Measurements from ENCODE around the gene NUAK1. TPM values are rescaled to one million over a fixed set of nuclear protein-coding genes. Genes with fewer than 3 reads are reported as not detected.

NUAK1 gene
- total and polyA plus RNA-seq, 9 donors = 5.8 to 14.0 (median 9.1) TPM

DNA sequence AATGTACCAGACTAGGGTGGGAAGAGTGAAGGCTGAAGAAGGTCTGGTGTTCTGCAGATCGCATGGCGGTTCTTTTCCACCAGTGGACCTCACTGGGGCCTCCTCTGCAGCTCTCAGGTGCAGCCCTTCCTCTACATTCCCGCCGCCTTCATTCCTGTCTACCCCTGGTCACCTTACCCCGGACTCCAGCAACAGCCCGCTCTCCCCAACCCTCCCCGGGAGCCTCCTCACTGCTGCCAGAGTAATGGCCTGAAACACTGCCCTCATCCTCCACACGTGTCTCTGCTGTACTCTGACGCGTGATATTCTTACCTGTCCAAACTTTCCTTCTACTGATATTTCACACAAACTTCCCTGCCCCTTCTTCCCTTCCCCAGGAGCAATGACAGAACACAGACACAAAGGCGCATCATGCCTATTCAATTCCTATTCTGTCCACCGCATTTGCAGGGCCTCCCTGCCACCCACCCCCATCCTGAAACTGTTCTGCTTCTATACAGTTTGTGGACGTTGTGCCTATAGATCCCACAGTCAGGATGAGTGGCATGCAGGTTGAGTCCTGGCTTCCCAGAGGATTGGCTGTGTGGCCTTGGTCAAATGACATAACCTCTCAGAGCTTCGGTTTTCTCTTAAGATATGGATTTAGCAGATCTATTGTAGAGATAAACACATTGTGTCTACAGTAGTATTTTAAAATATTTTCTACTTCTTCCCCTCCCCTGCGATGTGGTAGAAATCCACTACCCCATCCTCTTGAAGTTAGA, 1.7 kb upstream of the NUAK1 start:
- Histone ChIP-seq H3K36me3 (ENCODE audit: control insufficient read depth, insufficient read depth, low read length) (no peaks in the 10 kb centered on the region), H3K27me3 (ENCODE audit: control insufficient read depth, insufficient read depth, low read length) (peaks cover 16% of the 10 kb centered on the region), H3K4me3 (ENCODE audit: low read length) (peak overlapping the region; percentile 59), H3K9me3 (replicated peaks; ENCODE audit: control insufficient read depth, low read depth, low read length) (no peaks in the 10 kb centered on the region), H3K27ac (ENCODE audit: low read length) (peak overlapping the region; percentile 91), H3K4me1 (ENCODE audit: control insufficient read depth, insufficient read depth, low read length) (peaks cover 37% of the 10 kb centered on the region)
- WGBS (ENCODE audit: insufficient coverage) = 35% methylated on average over 12 of the region's 15 CpGs
- no peak for DNase-seq

DNA sequence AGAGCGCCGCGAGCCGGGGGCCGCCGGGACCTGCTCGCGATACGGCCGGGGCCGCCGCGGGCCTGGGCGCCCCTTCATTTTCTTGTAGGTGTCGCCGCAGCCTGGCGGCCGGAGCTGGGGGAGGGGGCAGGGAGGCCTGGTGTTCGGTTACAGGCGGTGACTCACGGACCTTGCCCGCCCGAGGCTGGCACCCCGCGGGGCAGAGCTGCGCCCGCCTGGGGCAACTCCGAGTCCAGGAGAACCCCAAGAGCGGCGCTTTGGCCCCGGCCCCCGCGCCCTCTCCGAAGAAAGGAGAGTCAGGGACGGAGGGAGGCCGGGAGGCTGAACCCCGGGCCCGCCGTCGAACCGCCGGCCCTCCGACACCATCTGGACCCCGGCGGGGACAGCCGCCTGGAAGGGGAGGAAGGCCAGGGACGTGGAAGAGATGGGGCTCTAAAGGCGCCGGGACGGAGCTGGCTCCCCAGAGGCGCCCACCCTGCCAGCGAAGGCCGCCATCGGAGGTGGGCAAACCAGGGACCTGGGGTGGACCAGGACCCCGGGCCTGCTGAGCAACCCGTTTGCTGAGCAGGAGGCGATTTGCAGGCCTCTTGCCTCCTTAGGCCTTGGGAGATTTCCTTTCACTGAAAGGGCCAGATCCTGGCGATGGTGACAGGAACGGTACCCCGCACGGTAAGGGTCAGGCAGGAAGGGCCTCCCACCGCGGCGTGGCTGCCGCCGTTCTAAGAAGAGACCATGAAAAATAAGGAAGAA, 843 bp upstream of the NUAK1 start:
- Histone ChIP-seq H3K27ac (ENCODE audit: low read length) (peak overlapping the region; percentile 91), H3K9me3 (replicated peaks; ENCODE audit: control insufficient read depth, low read depth, low read length) (no peaks in the 10 kb centered on the region), H3K4me3 (ENCODE audit: low read length) (peak overlapping the region; percentile 59), H3K4me1 (ENCODE audit: control insufficient read depth, insufficient read depth, low read length) (peaks cover 40% of the 10 kb centered on the region), H3K36me3 (ENCODE audit: control insufficient read depth, insufficient read depth, low read length) (no peaks in the 10 kb centered on the region), H3K27me3 (ENCODE audit: control insufficient read depth, insufficient read depth, low read length) (peaks cover 16% of the 10 kb centered on the region)
- DNase-seq = peak; percentile 83
- WGBS (ENCODE audit: insufficient coverage) = 1% methylated on average over 64 of the region's 66 CpGs

DNA sequence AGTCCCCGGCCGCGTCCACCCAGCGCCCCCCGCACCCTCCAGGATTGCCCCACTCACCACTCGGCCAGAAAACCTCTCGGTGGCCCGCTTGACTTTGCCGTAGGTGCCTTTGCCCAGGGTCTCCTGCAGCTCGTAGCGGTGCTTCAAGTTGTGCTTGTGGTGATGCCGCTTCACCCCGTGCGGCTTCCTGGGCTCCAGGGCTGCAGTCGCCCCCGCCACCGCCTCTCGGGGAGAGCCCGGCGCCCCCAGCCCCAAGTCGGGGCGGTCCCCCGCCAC, 459 bp downstream of the NUAK1 start:
- DNase-seq = no peak
- Histone ChIP-seq H3K4me3 (ENCODE audit: low read length) (peak overlapping the region; percentile 59), H3K27me3 (ENCODE audit: control insufficient read depth, insufficient read depth, low read length) (peaks cover 16% of the 10 kb centered on the region), H3K4me1 (ENCODE audit: control insufficient read depth, insufficient read depth, low read length) (peaks cover 44% of the 10 kb centered on the region), H3K36me3 (ENCODE audit: control insufficient read depth, insufficient read depth, low read length) (no peaks in the 10 kb centered on the region), H3K9me3 (replicated peaks; ENCODE audit: control insufficient read depth, low read depth, low read length) (no peaks in the 10 kb centered on the region), H3K27ac (ENCODE audit: low read length) (peak overlapping the region; percentile 57)
- under 1% methylated on average over 18 of the region's 23 CpGs for WGBS (ENCODE audit: insufficient coverage)

DNA sequence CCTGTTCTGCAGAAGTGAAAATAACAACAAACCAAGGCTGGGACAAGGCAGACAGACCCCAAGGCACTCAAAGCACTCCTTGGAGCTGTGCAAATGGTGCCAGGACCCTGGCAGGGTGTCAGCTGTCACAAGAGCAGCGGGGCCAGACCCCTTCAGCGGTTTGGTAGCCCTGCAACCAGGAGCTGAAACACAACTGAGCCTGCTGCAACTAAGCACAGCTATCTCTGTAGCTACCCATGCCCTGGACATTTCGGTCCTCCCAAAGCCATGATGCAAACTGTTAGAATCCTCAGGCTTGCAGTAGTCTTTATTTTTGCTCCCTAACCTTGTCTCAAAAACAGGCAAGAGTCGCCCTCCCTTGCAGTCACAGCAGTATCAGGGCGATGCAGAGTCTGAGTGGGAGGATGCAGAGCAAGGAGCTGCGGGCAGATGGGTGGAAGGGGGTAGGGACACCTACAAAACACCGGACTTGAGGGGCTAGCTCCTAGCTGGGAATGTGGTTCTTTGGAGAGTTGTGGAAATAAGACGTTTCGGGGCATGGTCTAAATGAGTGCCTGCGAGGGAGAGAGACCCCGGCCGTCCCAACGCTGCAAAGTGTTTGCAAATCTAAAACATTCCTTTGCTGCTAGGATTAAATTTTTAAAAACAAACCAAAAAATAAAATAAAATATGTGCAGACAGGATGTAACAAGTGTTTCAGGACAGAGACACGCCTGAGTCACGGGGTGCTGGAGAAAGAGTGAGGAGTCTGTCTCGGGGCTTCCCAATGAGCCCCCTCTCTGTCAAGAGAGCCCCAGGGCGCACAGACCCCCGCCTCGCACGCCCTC, 1.0 kb downstream of the NUAK1 start:
- Histone ChIP-seq H3K9me3 (replicated peaks; ENCODE audit: control insufficient read depth, low read depth, low read length) (no peaks in the 10 kb centered on the region), H3K36me3 (ENCODE audit: control insufficient read depth, insufficient read depth, low read length) (no peaks in the 10 kb centered on the region), H3K4me1 (ENCODE audit: control insufficient read depth, insufficient read depth, low read length) (peaks cover 45% of the 10 kb centered on the region), H3K4me3 (ENCODE audit: low read length) (peak overlapping the region; percentile 59), H3K27me3 (ENCODE audit: control insufficient read depth, insufficient read depth, low read length) (peaks cover 16% of the 10 kb centered on the region), H3K27ac (ENCODE audit: low read length) (peak overlapping the region; percentile 57)
- DNase-seq = no peak
- WGBS (ENCODE audit: insufficient coverage) = 15% methylated on average over 7 of the region's 20 CpGs

GRCh38 chr12:106136263-106136662, 2.5 kb downstream of the NUAK1 start:
- Histone ChIP-seq H3K4me1 (ENCODE audit: control insufficient read depth, insufficient read depth, low read length) (peaks cover 52% of the 10 kb centered on the region), H3K36me3 (ENCODE audit: control insufficient read depth, insufficient read depth, low read length) (no peaks in the 10 kb centered on the region), H3K4me3 (ENCODE audit: low read length) (peak overlapping the region; percentile 3), H3K9me3 (replicated peaks; ENCODE audit: control insufficient read depth, low read depth, low read length) (no peaks in the 10 kb centered on the region), H3K27ac (ENCODE audit: low read length) (peak overlapping the region; percentile 57), H3K27me3 (ENCODE audit: control insufficient read depth, insufficient read depth, low read length) (peaks cover 16% of the 10 kb centered on the region)
- WGBS (ENCODE audit: insufficient coverage) = 3% methylated on average over 9 of the region's 13 CpGs
- peak; percentile 95 for DNase-seq

DNA sequence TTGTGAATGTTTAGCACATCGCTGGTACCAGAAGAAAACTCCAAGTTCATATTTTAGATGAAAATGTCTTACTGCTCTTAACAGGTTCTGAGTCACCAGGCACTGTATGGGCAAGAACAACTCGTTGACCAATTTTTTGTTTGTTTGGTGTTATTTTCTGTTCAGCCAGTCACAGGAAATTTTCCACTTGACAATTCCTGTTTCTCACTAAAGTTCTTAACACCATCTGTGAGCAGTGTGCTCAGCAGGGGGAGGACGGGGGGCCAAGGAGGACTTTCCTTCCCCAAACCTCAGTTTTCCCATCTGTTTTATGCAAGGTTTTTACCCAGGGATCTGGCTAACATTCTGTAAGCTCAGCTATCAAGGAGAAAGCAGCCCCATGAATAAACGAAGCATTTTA, 3.0 kb downstream of the NUAK1 start:
- 0% methylated on average over 1 of the region's 4 CpGs for WGBS (ENCODE audit: insufficient coverage)
- peaks cover 16% of the 10 kb centered on the region for H3K27me3 ChIP-seq (ENCODE audit: control insufficient read depth, insufficient read depth, low read length)
- H3K36me3 ChIP-seq (ENCODE audit: control insufficient read depth, insufficient read depth, low read length) = no peaks in the 10 kb centered on the region
- H3K4me1 ChIP-seq (ENCODE audit: control insufficient read depth, insufficient read depth, low read length) = peaks cover 53% of the 10 kb centered on the region
- no peak overlapping the region for H3K4me3 ChIP-seq (ENCODE audit: low read length)
- no peak overlapping the region for H3K27ac ChIP-seq (ENCODE audit: low read length)
- no peaks in the 10 kb centered on the region for H3K9me3 ChIP-seq (replicated peaks; ENCODE audit: control insufficient read depth, low read depth, low read length)
- DNase-seq = no peak

- Histone ChIP-seq H3K9me3 (replicated peaks; ENCODE audit: control insufficient read depth, low read depth, low read length) (no peaks in the 10 kb centered on the region), H3K27ac (ENCODE audit: low read length) (no peak overlapping the region), H3K4me3 (ENCODE audit: low read length) (no peak overlapping the region), H3K36me3 (ENCODE audit: control insufficient read depth, insufficient read depth, low read length) (no peaks in the 10 kb centered on the region), H3K27me3 (ENCODE audit: control insufficient read depth, insufficient read depth, low read length) (peaks cover 11% of the 10 kb centered on the region), H3K4me1 (ENCODE audit: control insufficient read depth, insufficient read depth, low read length) (peaks cover 47% of the 10 kb centered on the region)
- DNase-seq = no peak
- 42% methylated on average over 2 of the region's 6 CpGs for WGBS (ENCODE audit: insufficient coverage)
These were observed 3.7 kb downstream of the NUAK1 start for GRCh38 chr12:106135075-106135474.

- Histone ChIP-seq H3K9me3 (replicated peaks; ENCODE audit: control insufficient read depth, low read depth, low read length) (no peaks in the 10 kb centered on the region), H3K27ac (ENCODE audit: low read length) (no peak overlapping the region), H3K27me3 (ENCODE audit: control insufficient read depth, insufficient read depth, low read length) (peaks cover 11% of the 10 kb centered on the region), H3K4me3 (ENCODE audit: low read length) (no peak overlapping the region), H3K36me3 (ENCODE audit: control insufficient read depth, insufficient read depth, low read length) (no peaks in the 10 kb centered on the region), H3K4me1 (ENCODE audit: control insufficient read depth, insufficient read depth, low read length) (peaks cover 44% of the 10 kb centered on the region)
- 67% methylated on average over 2 of the region's 3 CpGs for WGBS (ENCODE audit: insufficient coverage)
- DNase-seq = no peak
These were observed 4.3 kb downstream of the NUAK1 start for GRCh38 chr12:106134294-106134949.

DNA sequence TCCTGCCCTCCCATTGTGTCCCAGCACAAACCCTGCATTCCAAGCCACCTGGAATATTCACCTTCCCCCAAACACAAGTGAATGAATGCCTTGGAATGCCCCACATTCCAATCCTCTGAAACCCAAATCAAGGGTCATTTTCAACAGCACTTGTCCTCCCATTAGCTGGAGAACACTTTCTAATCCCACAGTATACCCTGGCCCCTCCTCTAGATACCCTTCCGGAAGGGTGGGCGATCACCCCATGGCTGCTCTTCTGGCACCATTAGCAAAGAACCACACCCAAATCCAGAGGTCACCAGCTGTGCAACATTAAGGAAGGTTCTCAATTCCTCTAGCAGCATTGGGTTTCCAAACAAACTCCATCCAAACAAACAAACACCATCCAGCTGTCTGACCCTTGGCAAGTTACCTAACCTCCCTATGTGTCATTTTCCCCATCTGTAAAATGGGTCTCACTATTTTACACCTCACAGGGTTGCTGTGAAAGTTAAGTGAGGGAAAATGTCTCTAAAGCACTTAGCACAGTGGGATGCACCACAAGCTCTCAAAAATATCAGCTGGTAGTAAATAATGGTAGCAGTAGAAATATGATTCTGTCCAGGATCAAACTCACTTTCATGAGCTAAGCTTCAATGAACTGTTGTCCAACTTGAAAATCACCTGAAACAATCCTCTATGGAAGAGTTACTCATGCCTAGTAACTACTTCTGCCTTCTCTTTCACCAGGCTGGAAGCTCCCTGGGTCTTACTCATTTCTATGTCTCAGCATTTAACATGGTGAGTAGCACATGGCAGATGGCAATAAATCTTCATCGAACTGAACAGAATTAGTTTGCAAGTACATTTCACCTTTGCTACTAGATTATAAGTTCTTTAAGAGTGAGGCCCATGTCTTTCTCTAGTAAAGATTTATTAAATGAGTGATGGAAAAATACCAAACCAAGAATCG, 5.3 kb downstream of the NUAK1 start:
- Histone ChIP-seq H3K9me3 (replicated peaks; ENCODE audit: control insufficient read depth, low read depth, low read length) (no peaks in the 10 kb centered on the region), H3K4me1 (ENCODE audit: control insufficient read depth, insufficient read depth, low read length) (peaks cover 54% of the 10 kb centered on the region), H3K4me3 (ENCODE audit: low read length) (no peak overlapping the region), H3K27me3 (ENCODE audit: control insufficient read depth, insufficient read depth, low read length) (peaks cover 19% of the 10 kb centered on the region), H3K27ac (ENCODE audit: low read length) (no peak overlapping the region), H3K36me3 (ENCODE audit: control insufficient read depth, insufficient read depth, low read length) (no peaks in the 10 kb centered on the region)
- WGBS (ENCODE audit: insufficient coverage) = 68% methylated on average over 3 of the region's 4 CpGs
- no peak for DNase-seq

All from muscle of leg (tissue), 11 donors.